Mucosa of descending colon (tissue), 3 donors: ENCODE measurements around the gene EMC1. TPM values are rescaled to one million over a fixed set of nuclear protein-coding genes. Genes with fewer than 3 reads are reported as not detected.

ENCODE experiments used
- ATAC-seq: fragments of 200-7000 bp; cut with Tn5 transposase; one replicate; pipeline ENCODE4 v1.9.1; 2020; ENCODE audit warnings: mild to moderate bottlenecking, moderate library complexity
- DNase-seq, 3 donors: peaks; one replicate each; pipeline ENCODE4 v3.0.0-alpha.2; 2020
- H3K36me3 ChIP-seq: fragments of 200-600 bp; one replicate; pipeline ENCODE4 v1.8.0; 2021; ENCODE audit warnings: low read depth, mild to moderate bottlenecking
- H3K4me1 ChIP-seq: fragments of 200-600 bp; one replicate; pipeline ENCODE4 v1.8.0; 2021; ENCODE audit warnings: low read depth, mild to moderate bottlenecking
- H3K4me3 ChIP-seq: fragments of 200-600 bp; one replicate; pipeline ENCODE4 v1.8.0; 2021; ENCODE audit warnings: mild to moderate bottlenecking
- H3K9me3 ChIP-seq: fragments of 200-600 bp; one replicate; pipeline ENCODE4 v1.8.0; 2021; ENCODE audit warnings: mild to moderate bottlenecking
- CTCF ChIP-seq: fragments of 200-600 bp; IDR thresholded peaks from one replicate; pipeline ENCODE4 v1.8.0; 2022; ENCODE audit warnings: antibody characterized with exemption, mild to moderate bottlenecking
- intact Hi-C, 2 donors: fragments of 100-400 bp; cut with DNase I in 1 of 2; cut with micrococcal nuclease in 1 of 2; formaldehyde crosslinking; loops; one replicate each; pipeline versions ENCODE4 v1.11.0 to v1.11.1; 2022; cut with DNase I, micrococcal nuclease
- total RNA-seq, 3 donors: library from RNA; stranded (reverse); fragmentation: NEBNext Ultra II Directional in 2 of 3; extraction: Animal tissue kit (Norgen Biotek cat#: 25700) in 2 of 3; gene quantifications; one replicate each; pipeline versions ENCODE4 v1.2.1 to v1.2.4, GENCODE V29; 2021 to 2023
- donor health status: DM: no; HTN: no; CAD: no; lungs with moderate emphysema.
- donor health status: DM: no; HTN: no; CAD: no.
- donor health status: DM: no; HTN: yes; CAD: no.

EMC1 gene
- total RNA-seq, 3 donors from 2014 or later = 37.7 to 42.3 (median 38.3) TPM

- ATAC-seq (no peak), DNase-seq (no peak)
- no peak overlapping the region for H3K4me3 ChIP-seq
- H3K36me3 ChIP-seq = peaks cover 4% of the 10 kb centered on the region
- TF ChIP-seq CTCF = no peak
- peaks cover 24% of the 10 kb centered on the region for H3K4me1 ChIP-seq
- intact Hi-C loops = no loop called here
- no peaks in the 10 kb centered on the region for H3K9me3 ChIP-seq
Measured at GRCh38 chr1:19254416-19254815, 3.1 kb upstream of the EMC1 start.

GRCh38 chr1:19250629-19251304, 557 bp downstream of the EMC1 start:
- peaks cover 24% of the 10 kb centered on the region for H3K4me1 ChIP-seq
- TF ChIP-seq CTCF = no peak
- intact Hi-C loops = no loop called here
- no peaks in the 10 kb centered on the region for H3K36me3 ChIP-seq
- ATAC-seq (no peak), DNase-seq (no peak)
- no peaks in the 10 kb centered on the region for H3K9me3 ChIP-seq
- peak overlapping the region; percentile 54 for H3K4me3 ChIP-seq

GRCh38 chr1:19240673-19241538, 10.4 kb downstream of the EMC1 start:
- TF ChIP-seq CTCF = peak; percentile 94
- Histone ChIP-seq H3K9me3 (no peaks in the 10 kb centered on the region), H3K4me1 (no peaks in the 10 kb centered on the region), H3K36me3 (peaks cover 13% of the 10 kb centered on the region), H3K4me3 (no peak overlapping the region)
- ATAC-seq (peak; percentile 97), DNase-seq (peak in 2 of 3 donors; percentile 77 to 79)
- intact Hi-C loops = loop anchor here in 1 of 2 donors (5.0 kb wide), 1 partner anchor 64 kb away; no protein-coding TSS in a partner anchor

- intact Hi-C loops = loop anchor here in 1 of 2 donors (5.0 kb wide), 1 partner anchor 63 kb away; no protein-coding TSS in a partner anchor
- no peak for ATAC-seq
- H3K36me3 ChIP-seq = peaks cover 13% of the 10 kb centered on the region
- TF ChIP-seq CTCF = no peak
- H3K9me3 ChIP-seq = no peaks in the 10 kb centered on the region
- no peak for DNase-seq
- no peak overlapping the region for H3K4me3 ChIP-seq
- H3K4me1 ChIP-seq = no peaks in the 10 kb centered on the region
Measured at GRCh38 chr1:19239876-19240275, 11.4 kb downstream of the EMC1 start.

- no peak for TF ChIP-seq CTCF
- Histone ChIP-seq H3K9me3 (no peaks in the 10 kb centered on the region), H3K4me1 (peaks cover 3% of the 10 kb centered on the region), H3K36me3 (peaks cover 4% of the 10 kb centered on the region), H3K4me3 (no peak overlapping the region)
- intact Hi-C loops = no loop called here
- DNase-seq (no peak), ATAC-seq (no peak)
Measured at GRCh38 chr1:19234224-19234623, 17.1 kb downstream of the EMC1 start.
